Activated B cell treated with CpG ODN at 0.5 μM for 24 hours (primary cell): ENCODE data around the gene C19orf44. TPM values are rescaled to one million over a fixed set of nuclear protein-coding genes. Genes with fewer than 3 reads are reported as not detected.

Experiments
- ATAC-seq: fragments of 200-7000 bp; cut with Tn5 transposase; one replicate; pipeline ENCODE4 v1.10.0; 2021; ENCODE audit warnings: low read depth, mild to moderate bottlenecking, moderate library complexity
- CTCF ChIA-PET: fragments of 350-600 bp; sonication (Branson Sonifier 250); formaldehyde crosslinking; loops from one replicate; lab custom pipeline; 2021; ENCODE audit warnings: antibody characterized with exemption; lab: Charles Lee
- POLR2A ChIA-PET: fragments of 350-600 bp; sonication (Branson Sonifier 250); formaldehyde crosslinking; loops from one replicate; lab custom pipeline; 2021; ENCODE audit warnings: antibody characterized with exemption; lab: Charles Lee
- DNase-seq: peaks from one replicate; pipeline ENCODE4 v3.0.0; 2022
- H3K27ac Mint-ChIP-seq: one replicate; pipeline ENCODE4 v1.8.0; 2020; ENCODE audit warnings: mixed read lengths
- H3K27me3 Mint-ChIP-seq: one replicate; pipeline ENCODE4 v1.8.0; 2021; ENCODE audit warnings: mixed read lengths
- H3K36me3 Mint-ChIP-seq: one replicate; pipeline ENCODE4 v1.8.0; 2021; ENCODE audit warnings: low read depth, mixed read lengths
- H3K4me1 Mint-ChIP-seq: one replicate; pipeline ENCODE4 v1.8.0; 2021; ENCODE audit warnings: mixed read lengths
- H3K4me3 Mint-ChIP-seq: one replicate; pipeline ENCODE4 v1.8.0; 2020; ENCODE audit warnings: mild to moderate bottlenecking, mixed read lengths
- H3K9me3 Mint-ChIP-seq: one replicate; pipeline ENCODE4 v1.8.0; 2020; ENCODE audit warnings: mixed read lengths
- CTCF ChIP-seq: fragments of 200-600 bp; IDR thresholded peaks from one replicate; pipeline ENCODE4 v1.8.0; 2022; ENCODE audit warnings: antibody characterized with exemption, mild to moderate bottlenecking
- intact Hi-C: fragments of 100-400 bp; cut with micrococcal nuclease; formaldehyde crosslinking; loops from one replicate; pipeline ENCODE4 v1.15.1; 2024
- total RNA-seq: library from RNA; stranded (reverse); gene quantifications from 2 replicates; pipeline ENCODE4 v1.2.3, GENCODE V29; 2022

Gene C19orf44
- total RNA-seq, 1 donor from 2014 or later = 7.1 TPM

- POLR2A ChIA-PET = interaction anchor here (0.7 to 1.4 kb wide), 4 partner anchors 21 to 62 kb away, joined by 3 to 5 read pairs (median 4); partner anchors contain the start of gene MED26
- Mint-ChIP-seq H3K4me3 (no peak overlapping the region), H3K36me3 (peaks cover 70% of the 10 kb centered on the region), H3K9me3 (no peaks in the 10 kb centered on the region), H3K27ac (peak overlapping the region; percentile 73), H3K4me1 (peaks cover 20% of the 10 kb centered on the region), H3K27me3 (no peaks in the 10 kb centered on the region)
- intact Hi-C loops = no loop called here
- CTCF ChIA-PET = no interaction called here
- peak; percentile 58 for ATAC-seq
- no peak for TF ChIP-seq CTCF
- no peak for DNase-seq
Observed at GRCh38 chr19:16566161-16566560, 70.0 kb downstream of the C19orf44 start.

DNA sequence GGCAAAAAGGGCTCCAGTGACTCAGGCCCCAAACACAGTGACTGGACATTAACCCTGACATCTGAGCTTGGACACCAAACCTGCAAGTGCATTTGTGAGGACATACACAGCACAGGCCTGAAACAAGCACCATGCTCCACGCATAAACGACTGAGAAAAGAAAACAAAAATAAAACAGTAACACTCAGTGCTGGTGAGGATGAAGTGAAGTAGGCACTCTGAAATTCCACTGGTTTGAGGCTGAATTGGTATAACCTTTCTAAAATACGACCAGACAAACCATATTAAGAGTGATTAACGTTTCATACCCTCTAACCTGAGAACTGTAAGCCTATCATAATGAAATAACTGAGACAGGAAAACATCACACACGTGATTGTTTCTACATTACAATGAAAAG lies 70.5 kb downstream of the C19orf44 start:
- Mint-ChIP-seq H3K36me3 (peaks cover 64% of the 10 kb centered on the region), H3K4me1 (peaks cover 25% of the 10 kb centered on the region), H3K4me3 (no peak overlapping the region), H3K9me3 (no peaks in the 10 kb centered on the region), H3K27me3 (no peaks in the 10 kb centered on the region), H3K27ac (peak overlapping the region; percentile 73)
- no peak for DNase-seq
- CTCF ChIA-PET = no interaction called here
- POLR2A ChIA-PET = interaction anchor here (0.7 to 1.4 kb wide), 4 partner anchors 20 to 62 kb away, joined by 3 to 5 read pairs (median 4); partner anchors contain the start of gene MED26
- no peak for ATAC-seq
- TF ChIP-seq CTCF = no peak
- intact Hi-C loops = no loop called here

GRCh38 chr19:16569609-16570320 lies 73.6 kb downstream of the C19orf44 start:
- Mint-ChIP-seq H3K36me3 (peaks cover 56% of the 10 kb centered on the region), H3K9me3 (no peaks in the 10 kb centered on the region), H3K4me1 (peaks cover 49% of the 10 kb centered on the region), H3K27ac (no peak overlapping the region), H3K4me3 (peak overlapping the region; percentile 4), H3K27me3 (no peaks in the 10 kb centered on the region)
- DNase-seq (no peak), ATAC-seq (no peak)
- ChIA-PET POLR2A (interaction anchor here (0.7 to 1.4 kb wide), 2 partner anchors 13 to 27 kb away, joined by 3 to 4 read pairs; no protein-coding TSS in a partner anchor), CTCF (no interaction called here)
- intact Hi-C loops = no loop called here
- TF ChIP-seq CTCF = no peak

Other genes starting within 250 kb of the C19orf44 start
- gene KLF2, start 171.6 kb upstream of the C19orf44 start, total RNA-seq = 76.8 and 87.6 TPM in 2 replicates
- gene EPS15L1, start 24.4 kb upstream of the C19orf44 start, total RNA-seq = 81.0 and 86.3 TPM in 2 replicates
- gene CALR3, start 227 bp upstream of the C19orf44 start, total RNA-seq = not detected in 2 replicates
- gene CHERP, start 46.0 kb downstream of the C19orf44 start, total RNA-seq = 70.9 and 89.3 TPM in 2 replicates
- 41.6 and 51.7 TPM in 2 replicates for gene SLC35E1, start 76.0 kb downstream of the C19orf44 start, total RNA-seq
- gene MED26, start 131.8 kb downstream of the C19orf44 start, total RNA-seq = 32.0 and 36.1 TPM in 2 replicates
- 90.2 and 110 TPM in 2 replicates for gene SMIM7, start 163.8 kb downstream of the C19orf44 start, total RNA-seq
- gene TMEM38A, start 164.7 kb downstream of the C19orf44 start, total RNA-seq = 3.1 and 4.0 TPM in 2 replicates
- 0.02 and 0.04 TPM in 2 replicates for gene NWD1, start 223.5 kb downstream of the C19orf44 start, total RNA-seq